GM18907 (cell line): ENCODE data around the gene DCST1.

Experiments used
- ATAC-seq: cut with Tn5 transposase; IDR thresholded peaks from one replicate; pipeline ENCODE4 v1.9.1; 2021; ENCODE audit warnings: mild to moderate bottlenecking, moderate library complexity; ENCODE audit not compliant: unreplicated experiment

The DCST1 gene

DNA sequence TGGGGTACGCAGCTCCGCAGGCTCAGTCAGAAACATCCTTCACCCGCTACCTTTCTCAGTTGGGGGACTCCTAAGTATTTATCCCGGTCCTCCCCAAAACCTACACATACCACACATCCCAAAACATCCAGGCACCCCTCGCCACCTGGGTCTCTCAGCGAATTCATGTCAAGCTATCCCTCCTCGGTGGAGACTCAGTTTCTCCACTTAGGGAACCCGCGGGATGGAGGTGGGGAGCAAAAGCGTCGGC, 32.3 kb upstream of the DCST1 start:
- peak; percentile 18 for ATAC-seq

DNA sequence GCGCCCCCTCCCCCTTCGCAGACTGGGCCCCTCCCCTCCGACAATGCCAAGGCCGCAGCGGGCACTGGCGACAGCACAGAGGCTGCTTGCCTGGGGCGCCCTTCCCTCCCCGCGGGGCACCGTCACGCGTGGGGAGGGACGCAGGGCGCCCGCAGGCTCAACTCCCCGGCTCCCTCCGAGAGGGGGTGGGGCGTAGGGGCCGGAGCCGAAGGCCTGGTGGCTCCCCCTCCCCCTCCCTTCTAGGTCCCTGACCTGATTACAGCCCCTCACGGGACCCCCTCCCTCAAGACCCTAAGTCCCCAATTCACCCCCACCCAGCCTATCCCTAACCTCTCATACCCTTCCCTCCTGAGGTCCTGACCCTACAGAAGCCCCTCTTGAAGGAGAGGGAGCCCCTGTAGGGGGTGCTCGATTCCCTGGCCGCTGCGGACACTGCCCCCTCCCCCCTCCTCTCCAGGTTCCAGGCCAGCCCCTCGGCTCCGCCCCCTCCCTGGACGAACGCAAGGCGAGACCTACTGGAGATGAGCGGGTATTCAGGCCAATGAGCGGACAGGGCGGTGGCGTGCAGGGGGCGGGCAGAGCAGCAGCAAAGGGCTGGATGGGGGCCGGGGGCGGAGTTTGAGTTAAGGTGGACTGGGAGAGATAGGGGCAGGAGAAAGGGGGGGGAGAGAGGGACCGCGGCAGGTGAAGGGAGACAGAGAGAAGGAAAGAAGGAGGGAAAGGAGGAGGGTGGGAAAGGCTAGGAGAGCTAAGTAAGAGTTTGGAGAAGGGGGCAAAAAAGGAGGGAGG, 31.8 kb upstream of the DCST1 start:
- ATAC-seq = peak; percentile 52

DNA sequence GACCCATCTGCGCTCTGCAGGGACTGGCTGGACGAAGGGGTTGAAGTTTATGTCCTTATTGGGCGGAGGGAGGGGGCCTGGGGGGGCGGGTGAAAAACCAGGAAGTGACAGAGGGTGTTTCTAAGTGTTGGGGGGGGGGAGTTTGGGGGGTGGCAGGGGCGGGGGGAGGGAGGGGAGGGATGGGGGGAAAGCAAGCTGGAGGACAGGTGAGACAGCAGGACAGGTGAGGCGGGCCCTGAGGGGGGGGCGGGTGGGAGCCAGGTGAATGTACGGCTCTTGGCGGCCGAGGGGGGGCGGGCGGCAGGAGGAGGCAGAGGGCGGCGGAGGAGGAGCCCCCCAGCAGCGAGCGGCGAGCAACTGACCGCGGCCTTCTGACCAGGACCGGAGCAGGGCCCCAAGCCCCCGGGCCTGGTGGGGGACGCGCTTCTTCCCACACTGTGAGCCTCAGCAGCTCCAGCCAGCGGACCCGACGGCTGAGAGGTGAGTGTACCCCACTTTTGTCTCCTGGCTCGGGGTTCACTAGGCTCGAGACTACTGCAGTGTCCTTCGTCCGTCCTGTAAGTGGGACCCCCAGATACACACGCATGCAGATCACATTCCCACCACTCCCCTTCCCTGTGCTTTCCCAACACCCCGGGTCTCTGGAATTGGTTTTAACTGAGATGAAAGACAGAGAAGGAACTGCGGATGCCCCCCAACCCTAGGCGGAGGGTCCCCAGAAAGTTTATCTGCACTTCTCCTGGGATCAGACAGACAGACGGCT, 31.0 kb upstream of the DCST1 start, which contains the start of gene ZBTB7B:
ZBTB7B (plus strand) TSS at position 339 of the 763 bp plus-strand sequence. CDS start 11,859 bp downstream, outside the sequence.
- peak; percentile 0 for ATAC-seq

DNA sequence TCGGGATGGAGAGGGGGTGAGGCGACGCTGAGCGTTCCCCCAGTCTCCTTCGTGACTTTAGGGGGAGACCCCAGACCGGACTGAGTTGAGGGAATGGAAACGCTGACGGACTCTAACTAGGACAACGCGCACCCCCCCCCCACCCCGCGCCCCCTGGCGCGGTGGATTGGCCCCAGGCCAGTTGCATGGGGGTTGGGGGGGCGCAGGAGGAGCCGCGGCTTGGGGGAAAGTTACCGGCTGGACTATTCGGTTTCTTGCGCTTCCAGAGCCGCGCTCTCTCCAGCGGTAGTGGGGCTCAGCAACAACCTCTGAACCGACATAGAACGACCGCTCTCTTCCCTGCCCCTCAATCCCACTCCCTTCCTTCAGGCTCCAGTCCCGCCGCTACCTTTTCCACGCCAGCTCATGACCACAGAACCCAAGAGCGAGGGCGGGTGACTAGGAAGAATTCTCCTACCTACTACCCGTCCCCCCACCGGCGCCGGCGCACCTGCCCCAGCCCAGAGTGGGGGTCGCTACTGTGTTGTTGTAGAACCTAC, 30.3 kb upstream of the DCST1 start:
- ATAC-seq = no peak

DNA sequence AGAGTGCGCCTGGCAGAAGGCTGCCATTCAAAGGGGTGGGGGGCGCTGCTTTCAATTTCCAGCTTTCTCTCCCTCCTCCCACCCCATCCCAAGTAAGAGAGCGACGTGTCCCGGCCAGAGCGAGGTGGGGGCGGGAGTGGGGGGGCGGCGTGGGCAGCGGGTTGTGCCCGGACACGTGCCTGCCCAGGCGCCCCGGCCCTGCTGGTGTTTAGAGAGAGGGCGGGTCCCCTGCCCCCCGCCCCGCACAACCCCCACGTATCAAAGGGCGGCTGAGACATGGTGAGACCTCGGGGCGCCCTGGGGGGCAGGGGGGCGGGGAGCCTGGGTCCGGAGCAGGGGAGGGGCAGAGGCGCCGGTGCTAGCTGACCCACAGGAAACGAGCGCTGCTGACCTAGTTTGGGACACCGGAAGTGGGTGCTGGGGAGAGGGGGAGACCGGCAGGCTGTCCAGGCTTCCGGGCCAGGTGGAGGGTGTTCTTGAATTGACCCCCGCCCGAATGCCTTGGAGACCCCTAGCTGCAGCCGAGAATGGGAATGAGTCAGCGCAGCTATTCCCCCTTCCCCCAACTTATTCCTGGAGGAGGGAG, 29.8 kb upstream of the DCST1 start:
- ATAC-seq = no peak

DNA sequence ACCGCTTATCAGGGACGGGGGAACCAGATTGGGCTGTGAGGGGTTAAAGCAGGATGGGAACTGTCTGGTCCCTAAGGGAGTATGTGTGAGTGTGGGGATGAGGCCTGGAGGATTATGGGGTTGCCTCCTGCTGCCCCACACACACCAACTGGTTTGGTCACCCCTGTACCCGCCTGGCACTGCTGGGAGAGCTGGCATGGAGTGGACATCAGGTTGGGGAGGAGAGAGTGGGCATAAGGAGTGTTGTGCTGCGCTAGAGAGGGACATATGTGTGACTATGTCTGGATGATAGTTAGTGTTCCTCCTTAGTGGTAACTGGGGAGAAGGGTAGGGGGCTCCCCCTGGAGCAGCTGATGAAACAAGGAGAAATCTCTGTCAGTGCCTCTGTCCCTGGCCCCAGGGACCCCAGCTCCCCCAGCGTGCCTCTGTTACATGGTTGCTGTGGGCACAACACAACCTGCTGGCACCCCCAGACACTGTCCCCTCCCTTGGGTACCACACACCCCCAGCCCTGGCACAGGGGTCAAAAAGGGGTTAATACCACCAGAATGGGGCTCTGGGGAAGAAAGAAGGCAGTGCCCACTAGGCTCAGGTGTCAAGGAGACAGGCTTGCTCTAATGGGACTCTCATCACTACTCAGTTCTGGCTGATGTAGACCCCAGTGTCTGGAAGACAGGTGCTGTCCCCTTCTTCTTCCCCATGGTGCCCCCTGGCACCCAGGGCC, 29.1 kb upstream of the DCST1 start:
- no peak for ATAC-seq

DNA sequence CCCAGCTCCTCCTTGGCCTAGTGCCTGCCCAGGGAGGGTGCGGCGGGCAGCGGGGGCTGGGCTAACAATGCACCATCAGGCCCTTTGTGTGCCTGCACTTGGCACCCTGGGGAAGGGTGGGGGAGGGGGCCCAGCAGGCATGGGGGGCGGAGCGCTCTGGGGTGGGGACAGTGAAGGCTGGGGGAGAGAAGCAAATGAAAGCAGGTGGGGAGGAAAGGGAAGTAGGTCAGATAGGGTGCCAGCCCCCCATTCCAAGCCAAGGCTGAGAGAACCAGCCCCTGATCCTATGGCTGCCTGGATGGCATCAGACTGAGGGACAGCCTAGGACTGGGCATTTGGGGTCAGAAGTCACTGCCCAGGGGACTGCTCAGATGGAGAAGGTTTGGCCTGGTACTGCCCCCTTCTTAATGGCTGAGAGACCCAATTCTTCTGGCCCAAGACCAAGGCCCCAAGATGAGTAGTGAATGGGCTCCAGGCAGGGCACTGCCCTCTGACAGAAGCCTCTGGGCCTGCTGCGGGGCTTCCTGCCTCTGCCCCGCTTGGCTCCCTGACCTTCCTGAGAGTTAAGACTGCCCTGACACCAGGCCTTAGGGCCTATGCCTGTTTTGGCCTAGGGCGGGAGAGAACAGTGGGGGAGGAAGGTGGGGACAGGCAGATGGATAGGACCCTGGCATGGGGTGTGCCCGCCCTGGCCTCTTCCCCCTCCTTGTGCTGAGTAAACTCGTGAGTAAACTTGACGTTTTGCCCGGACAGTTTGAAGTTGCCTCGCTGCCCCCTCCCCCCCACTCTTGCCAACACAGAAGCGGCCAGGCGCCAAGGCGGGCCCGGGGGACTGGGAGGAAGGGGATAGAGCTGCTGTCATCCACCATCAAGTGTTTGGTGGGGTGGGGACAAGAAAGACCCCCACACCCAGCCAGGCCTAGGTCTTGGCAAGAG, 28.3 kb upstream of the DCST1 start:
- ATAC-seq = no peak

DNA sequence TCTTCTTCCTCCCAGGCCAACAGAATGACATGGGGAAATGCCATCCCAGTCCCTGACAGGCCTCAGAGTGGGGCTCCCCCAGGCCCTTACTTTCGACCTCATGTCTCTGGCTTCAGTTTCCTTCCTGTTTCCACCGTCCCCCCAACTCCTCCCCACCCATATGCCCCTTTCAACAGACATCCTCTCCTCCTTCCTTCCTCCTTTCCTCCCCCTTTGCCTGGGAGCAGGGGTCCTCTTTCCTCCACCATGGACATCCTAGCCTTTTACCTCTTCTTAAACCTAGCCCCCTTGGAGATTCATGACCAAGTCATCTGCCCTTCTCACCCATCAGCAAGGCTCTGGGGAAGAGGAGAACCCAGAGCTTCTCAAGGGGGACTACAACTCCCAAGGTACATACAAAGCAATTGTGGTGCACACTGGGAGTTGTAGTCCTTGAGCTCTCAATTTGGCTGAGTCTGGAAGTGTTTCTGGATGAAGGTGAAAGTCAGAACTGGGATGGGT, 27.0 kb upstream of the DCST1 start:
- ATAC-seq = no peak

DNA sequence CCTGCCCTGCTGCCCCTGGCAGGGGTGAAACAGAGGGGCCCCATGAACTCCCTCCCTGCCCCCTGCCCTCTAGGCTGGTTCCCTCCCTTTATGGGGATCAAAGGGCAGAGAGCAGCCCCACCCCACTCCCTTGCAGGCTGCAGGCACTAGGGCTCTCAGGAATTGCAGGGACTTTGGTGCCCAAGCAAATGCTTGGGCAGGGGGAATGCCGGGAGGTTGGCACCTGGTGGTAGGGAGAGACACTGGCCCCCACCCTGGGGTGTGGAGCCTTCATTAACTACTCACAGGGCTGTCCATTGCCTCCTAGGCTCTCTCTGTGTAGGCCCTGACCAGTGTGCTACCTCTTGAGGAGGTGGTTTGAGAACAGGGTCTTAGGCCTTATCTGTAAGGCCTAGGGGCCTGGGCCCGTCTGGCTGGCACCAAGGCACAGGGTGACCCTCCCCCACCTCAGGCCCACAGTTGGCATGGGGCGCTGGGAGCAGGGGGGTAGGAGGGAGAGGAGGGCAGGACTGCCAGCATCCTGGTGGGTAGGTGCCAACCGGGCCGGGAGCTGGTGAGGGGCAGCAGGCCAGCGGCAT, 26.3 kb upstream of the DCST1 start:
- ATAC-seq = no peak

DNA sequence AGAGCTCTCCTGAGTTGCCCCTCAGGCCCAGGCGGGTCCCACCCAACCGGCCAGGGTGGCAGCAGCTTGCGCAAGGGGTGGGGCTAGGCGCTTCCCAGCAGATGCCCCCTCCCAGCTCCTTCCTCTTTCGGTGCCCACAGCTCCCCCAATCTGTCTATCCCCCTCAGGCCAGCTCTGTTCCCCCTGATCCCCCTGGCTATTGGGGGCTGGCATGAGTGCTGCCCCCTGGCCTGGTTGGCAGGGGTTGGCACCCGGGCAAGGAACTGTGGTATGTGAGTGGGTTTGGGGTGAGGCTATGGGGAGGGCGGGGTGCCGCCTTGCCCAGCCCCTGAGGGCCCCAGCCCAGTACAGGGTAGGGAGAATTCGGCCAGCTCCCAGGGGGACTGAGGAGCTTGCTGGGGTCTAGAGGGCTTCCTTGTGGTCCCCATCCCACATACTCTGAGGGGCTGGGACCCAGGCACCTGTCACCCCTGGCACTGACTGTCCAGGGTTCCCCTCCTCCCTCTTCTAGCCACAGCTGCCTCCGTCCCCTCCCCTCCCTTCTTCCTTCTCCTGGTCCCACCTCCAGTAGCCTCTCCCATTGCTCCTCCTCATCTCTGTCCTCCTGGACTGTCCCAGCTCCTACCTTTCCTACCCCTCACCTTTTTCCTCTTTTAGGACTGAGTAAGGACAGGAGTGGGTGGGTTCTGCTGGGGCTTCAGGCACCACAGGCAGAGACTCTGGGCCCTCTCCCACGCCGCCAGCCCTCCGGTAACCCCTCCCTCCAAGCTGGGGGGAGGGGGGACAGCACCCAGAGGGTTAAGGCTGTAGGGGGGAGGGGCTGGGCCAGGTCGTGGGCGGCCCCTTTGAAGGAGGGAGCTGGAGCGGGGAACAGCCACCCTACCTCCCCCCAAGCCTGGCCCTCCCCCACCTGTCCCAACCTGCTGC, 25.3 kb upstream of the DCST1 start:
- no peak for ATAC-seq

DNA sequence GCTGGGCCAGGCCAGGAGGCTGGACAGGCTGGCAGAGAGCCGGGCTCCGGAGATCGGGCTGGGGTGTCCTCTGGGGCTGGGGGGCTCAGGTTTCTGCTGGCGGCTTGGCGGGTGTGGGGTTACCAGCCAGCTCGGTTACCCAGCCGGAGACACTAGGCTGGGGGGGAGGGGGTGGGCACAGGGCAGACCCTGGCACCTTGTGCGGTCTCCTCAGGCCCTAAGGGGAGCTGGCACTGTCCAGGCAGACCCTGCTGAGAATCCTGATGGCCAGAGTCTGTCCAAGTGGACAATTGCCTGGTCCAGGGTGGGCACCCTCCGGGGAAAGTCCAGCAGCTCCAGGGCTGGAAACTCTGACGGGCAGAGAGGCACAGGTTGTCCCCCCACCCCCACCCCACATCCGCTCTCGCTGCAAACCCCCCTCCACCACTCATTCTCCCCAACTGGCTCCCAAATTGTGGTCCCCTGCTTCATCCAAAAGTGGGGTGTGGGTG, 24.4 kb upstream of the DCST1 start:
- ATAC-seq = no peak

DNA sequence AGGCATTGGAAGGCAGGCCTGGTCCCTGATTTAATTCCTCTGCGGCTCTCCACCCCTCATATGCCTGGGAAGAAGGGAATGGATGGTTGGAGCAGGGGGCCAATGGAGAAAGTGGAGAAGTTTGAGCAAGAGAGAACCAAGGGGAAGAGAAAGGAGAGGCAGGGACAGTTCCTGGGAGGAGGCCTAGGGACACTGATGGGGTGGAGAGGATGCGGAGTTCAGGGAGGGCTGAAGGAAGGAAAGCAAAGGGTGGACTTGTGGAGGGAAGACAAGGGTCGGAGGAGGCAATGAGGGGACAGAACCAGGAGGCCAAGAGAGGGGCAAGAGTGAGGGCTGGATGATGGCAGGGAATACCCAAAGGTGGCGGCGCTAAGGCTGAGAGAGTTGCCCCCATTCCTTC, 23.9 kb upstream of the DCST1 start:
- no peak for ATAC-seq

DNA sequence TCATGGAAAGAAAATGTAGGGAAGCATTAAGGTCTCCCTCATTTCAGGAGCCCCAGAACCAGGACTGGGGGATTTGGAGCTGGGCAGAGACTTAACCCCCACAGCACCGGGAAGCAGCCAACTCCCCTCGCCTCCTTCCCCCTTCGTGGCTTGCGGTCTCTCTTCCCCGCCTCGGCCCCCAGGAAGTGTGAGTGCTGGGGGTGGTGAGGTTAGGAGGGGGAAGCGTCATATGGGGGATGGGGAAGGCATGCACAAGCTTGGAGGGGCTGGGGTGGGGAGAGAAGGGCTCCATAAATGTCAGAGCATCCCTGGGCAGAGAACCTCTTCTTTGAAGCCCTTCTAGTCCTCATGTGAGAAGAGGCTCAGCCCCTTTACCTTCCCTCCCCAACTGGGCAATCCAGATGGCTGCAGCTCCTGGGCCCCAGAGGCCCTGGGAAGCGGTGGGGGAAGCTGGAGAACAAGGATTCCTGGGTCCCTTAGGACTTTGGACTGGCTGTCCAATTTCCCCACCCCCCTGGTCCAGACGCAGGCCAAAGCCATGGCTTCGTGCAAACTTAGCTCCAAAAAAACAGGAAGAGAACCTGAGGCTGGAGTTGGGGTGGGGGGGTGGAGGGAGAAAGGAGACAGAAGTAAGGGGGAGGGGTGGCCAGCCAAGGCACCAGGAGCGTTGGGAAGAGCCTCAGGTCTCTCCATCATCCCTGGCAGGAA, 23.3 kb upstream of the DCST1 start:
- ATAC-seq = no peak

DNA sequence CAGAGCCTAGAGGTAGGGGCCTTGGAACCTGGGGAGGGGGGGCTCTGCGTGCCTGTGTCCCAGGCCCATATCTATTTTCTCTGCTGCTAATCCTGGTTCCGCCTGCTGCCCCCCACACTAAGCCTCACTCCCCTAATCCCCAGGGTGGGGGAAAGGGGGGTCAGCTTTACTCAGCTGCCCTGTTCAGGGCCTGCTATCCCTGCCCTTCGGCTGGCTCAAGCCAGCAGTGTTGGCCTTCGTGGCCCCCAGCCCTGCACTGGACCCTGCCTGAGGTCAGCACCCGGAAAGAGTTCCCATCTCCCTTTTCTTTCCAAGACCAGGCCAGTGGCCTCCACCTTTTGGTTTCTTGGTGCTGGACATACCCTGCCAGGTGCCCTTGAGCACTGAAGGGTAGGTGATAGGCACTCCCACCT, 22.6 kb upstream of the DCST1 start:
- no peak for ATAC-seq

DNA sequence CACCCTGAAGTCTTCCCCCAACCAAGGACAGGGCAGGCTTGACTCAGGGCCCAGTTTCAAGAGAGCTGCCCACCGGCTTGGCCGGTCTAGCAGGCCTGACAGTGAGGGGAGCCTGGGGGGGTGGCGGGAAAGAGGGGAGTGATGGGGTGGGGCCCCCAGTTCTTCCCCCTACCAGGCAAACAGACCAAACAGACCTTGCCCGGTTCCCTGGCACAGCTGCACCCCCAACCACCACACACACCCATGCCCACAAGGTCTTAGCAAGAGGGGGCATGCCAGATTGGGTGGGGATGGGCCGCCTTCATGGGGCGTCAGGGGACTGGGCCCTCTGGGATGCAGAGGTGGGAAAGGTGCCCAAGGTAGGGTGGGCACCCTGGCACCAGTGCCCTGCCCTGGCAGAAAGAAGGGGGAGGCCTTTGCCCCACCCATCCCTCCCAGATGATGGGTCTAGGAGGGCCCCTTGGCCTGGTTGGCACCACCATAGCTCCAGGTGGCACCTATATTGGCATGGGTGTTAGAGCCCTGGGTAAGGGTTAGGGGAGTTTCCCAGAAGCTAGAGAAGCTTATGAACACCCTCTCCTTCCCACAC, 22.1 kb upstream of the DCST1 start:
- no peak for ATAC-seq

DNA sequence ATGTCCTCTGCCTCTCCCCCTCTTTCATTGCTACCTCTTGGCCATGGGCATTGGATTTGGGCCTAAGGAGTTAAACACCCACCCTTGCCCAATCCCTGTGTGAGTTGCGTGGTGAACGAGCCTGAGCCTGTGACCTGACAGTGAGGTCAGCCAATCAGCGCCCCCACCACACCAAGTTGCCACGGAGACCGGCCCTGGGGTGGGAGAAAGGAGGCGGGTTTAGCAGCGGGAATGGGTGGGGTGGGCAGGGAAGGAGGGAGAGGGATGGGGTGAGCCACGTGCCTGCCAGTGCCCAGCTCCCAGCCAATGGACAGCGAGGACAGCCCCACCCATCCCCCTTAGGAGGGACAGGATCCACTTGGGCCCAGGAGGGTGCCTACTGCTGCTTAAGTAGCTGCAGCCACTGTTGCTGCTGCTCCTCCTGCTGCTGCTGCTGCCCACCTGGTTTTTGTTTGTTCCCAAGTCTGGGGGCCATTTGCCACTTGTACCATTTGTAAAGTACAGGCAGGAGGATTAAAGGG, 21.5 kb upstream of the DCST1 start:
- no peak for ATAC-seq
